Activated gamma-delta T cell treated with Interleukin-2 at 50 U/mL for 16 hours (primary cell): ENCODE data around the gene KIF17.
A peak's percentile ranks its signal among the peaks of the same experiment; 100 is the strongest.

Experiments used
- DNase-seq: peaks from one replicate; pipeline ENCODE4 v3.0.0-alpha.2; 2020

The KIF17 gene

GRCh38 chr1:20717452-20718342 lies at the start of gene KIF17:
TSS of gene KIF17 (minus strand) at chr1:20718007. CDS start at chr1:20717706, 301 bp downstream.
- peak; percentile 48 for DNase-seq

DNA sequence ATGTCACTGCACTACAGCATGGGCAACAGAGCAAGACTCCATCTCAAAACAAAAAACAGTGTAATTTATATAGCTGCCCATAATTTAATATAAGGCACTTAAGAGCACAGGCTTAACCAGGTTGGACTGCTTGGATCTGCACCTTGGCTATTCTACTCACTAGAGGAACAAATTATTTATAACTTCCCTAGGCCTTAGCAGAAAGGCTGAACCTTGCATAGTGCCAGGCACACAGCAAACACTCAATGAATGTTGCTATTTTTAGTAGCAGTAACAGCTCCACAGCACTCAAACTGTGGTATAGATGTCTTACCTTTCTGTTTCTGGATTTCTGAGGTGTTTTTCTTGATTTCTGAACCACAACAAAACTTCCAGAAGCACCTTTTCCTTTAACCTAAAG lies 49.5 kb upstream of the KIF17 start:
- no peak for DNase-seq

DNA sequence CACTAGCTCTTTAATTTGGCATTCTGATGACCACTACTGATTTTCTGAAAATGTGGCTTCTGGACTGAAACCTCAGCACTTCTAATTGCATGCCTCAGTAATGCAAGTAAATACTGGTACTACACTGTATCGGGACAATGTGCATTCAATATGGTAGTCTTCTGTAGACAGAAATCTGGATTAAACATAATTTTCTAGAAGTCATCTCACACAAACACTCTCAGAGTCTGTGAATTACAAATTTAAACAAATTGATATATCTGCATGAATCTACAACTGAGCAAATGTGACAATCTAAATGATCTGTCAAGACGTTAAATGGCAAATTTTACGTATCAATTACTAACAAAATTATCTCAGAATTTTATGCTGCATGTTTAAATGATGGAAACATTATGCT lies 45.6 kb upstream of the KIF17 start:
- no peak for DNase-seq

DNA sequence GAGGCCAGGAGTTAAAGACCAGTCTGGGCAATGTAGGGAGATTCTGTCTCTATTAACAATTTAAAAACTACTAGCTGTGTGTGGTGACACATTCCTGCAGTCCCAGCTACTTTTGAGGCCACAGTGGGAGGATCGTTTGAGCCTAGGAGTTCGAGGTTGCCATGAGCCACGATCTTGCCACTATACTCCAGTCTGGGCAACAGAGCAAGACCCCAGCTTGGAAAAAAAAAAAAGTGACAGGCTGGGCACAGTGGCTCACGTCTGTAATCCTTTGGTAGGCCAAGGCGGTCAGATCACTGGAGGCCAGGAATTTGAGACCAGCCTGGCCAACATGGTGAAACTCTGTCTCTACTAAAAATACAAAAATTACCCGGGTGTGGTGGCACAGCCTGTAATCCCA lies 42.5 kb upstream of the KIF17 start:
- DNase-seq = no peak

DNA sequence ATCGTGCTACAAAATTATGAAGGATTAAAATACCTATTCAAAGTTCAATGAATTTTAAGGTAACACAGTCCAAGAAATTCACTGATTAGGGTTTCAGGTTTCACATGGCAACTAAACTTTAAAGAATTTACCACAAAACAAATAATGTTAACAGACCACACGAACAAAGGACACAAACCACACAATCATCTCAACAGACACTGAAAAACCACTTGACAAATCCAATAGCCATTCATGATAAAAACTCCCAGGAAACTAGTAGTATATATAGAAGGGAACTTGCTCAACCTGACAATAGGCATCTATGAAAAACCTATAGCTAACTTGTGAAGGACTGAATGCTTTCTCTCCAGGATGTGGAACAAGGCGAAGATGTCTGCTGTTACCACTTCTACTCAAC lies 35.8 kb upstream of the KIF17 start:
- DNase-seq = no peak

DNA sequence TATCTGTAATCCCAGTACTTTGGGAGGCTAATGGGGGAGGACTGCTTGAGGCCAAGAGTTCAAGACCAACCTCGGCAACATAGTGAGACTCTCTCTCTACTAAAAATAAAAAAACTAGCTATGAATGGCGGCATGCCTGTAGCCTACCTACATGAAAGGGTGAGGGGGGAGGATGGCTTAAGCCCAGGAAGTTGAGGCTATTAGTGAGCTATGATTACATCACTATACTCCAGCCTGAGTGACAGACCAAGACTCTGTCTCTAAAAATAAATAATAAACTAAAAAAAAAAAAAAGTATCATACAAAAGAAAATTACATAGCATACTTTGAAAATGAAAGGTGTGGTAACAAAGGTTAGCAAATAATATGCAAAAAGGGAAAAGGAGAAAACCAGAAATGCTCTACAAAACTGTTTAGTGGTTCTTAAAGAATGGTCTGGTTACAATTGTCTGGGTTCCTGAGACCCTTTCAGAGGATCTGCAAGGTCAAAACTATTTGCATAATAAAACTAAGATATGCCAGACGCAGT lies 33.7 kb upstream of the KIF17 start:
- no peak for DNase-seq

DNA sequence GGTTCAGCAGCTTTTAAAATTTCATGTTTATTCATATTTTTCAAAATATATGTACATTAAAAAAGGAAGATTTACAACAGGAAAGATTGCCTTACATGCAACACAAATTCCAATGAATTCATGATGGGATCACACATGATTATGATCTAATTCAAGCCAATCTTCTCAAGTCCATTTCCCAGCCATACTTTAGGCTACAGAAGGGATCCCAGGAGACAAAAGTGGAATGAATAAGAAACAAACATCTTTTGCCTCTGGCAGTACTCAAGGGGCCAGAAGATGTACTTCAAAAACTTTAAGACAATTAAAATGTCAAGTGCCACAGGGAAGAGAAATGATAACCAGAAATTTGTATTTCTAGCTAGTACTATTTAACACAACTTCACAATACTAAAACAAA lies 24.9 kb upstream of the KIF17 start:
- no peak for DNase-seq

GRCh38 chr1:20740781-20741180 lies 23.0 kb upstream of the KIF17 start:
- DNase-seq = no peak

GRCh38 chr1:20739225-20739624 lies 21.4 kb upstream of the KIF17 start:
- no peak for DNase-seq

DNA sequence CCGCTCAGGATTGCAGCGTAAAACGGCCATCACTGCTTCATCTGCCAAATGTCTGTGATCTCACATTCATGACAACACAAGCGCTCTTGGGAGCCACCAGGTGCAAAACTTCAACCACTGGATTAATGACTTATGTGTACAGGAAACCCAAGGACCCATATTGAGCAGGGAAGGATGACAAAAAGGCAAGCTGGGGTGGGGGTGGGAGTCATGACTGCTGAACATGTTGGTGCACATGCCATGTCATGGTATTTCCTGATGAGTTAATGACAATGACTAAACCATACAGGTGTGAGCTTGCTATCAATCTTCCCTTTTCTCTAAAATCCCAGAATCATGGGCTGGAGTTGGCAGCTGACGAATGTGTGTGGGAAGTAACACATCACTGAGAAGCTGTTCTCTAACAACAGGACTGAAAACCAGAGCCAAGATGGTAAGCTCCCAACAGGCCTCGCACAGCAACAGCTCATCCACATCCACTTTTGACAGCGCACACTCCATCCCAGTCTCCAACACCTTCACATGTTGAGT lies 17.8 kb upstream of the KIF17 start:
- no peak for DNase-seq

- no peak for DNase-seq
Measured at GRCh38 chr1:20733360-20733975, 15.7 kb upstream of the KIF17 start.

GRCh38 chr1:20732588-20733359 lies 15.0 kb upstream of the KIF17 start, which contains the start of gene SH2D5:
TSS of gene SH2D5 (minus strand) at chr1:20732703. CDS start at chr1:20728044, 4,659 bp downstream.
- peak; percentile 53 for DNase-seq

GRCh38 chr1:20732071-20732587 lies 14.3 kb upstream of the KIF17 start:
- peak; percentile 41 for DNase-seq

DNA sequence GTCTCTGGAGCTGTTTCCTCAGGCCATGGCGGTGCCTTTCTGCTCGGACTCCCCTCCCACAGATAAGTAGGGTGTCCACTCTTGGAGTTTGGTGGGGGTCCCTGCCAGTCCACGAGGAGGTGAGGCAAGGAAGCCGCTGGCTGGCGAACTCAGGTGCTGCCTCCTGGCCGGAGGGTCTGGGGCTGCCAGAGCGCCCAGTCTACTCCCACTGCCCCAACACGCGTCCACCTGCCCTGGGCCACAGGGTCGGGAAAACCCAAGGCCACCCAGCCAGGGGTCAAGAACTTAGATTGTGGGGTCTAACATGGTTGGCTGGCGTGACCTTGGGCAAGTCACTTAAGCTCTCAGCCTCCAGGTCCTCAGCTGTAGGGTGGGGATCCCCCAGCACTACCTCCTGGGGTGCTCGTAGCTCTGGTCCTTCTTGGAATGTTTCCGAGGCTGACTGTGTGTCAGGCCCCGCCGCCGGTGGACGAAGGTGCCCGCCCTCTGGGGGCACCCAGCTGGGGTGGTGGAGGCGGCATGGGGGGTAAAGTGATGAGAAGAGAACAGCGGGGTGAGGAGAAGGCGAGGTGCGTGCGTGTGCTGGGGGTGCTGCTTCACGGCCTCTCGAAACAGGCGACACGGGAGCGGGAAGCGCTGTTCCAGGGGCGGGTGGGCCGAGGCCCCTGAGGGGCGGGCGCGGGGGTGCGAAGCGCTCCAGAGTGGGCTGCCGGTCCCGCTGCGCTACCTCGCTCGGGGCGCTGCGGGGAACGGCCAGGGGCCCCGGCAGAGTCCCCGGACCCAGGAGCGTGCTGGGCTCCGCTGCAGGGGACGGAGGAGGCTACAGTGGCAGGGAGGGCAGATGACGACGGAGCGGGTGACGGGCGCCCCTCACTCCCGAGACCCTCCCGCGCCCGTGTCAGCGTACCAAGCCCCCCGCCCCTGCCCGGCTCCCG lies 13.5 kb upstream of the KIF17 start:
- no peak for DNase-seq

- no peak for DNase-seq
Measured at GRCh38 chr1:20730690-20731056, 12.9 kb upstream of the KIF17 start.

DNA sequence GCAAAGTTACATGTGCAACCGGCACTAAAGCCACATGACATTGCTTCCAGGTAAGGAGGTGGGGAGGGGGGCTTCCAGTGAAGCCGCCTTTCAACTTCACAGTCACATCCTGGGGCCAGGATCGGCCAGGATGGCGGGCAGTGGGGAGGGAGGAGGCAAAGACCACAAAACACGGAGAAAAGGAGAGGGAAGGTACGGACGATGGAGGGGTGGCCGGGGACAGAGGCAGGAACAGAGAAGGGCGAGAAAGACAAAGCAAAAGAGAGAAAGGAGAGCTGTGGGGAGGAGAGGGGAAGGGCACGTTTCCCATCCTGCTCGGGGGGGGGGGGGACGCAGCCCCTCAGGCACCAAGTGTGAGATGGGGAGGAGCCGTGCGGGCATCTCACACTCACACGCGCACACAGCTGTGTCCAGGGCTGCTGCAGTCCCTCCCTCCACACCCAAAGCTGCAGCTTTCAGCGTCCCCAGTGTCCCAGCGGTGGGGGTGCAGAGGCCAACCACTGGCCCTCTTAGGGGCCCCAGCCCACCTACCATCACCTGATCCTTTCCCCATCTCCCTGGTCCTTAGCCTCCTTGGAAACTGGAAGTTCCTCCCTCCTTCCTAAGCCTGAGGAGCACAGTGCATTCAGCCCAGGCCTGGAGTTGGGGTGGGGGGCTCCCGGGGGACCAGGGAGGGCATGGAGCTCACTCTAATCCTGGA lies 12.3 kb upstream of the KIF17 start:
- no peak for DNase-seq

- DNase-seq = no peak
Measured at GRCh38 chr1:20729155-20729931, 11.5 kb upstream of the KIF17 start.

GRCh38 chr1:20728371-20729154 lies 10.8 kb upstream of the KIF17 start:
- no peak for DNase-seq

GRCh38 chr1:20727746-20728316 lies 10.0 kb upstream of the KIF17 start:
- no peak for DNase-seq
